K562 (cell line): ENCODE data around the gene PHF1. TPM values are rescaled to one million over a fixed set of nuclear protein-coding genes. Genes with fewer than 3 reads are reported as not detected.

Experiments used
- CCNT2 ChIP-seq: IDR thresholded peaks from 2 replicates; pipeline ENCODE4 v1.6.1; 2011; ENCODE audit warnings: borderline replicate concordance, low read depth, mild to moderate bottlenecking, moderate library complexity, mixed read lengths, low read length; ENCODE audit not compliant: insufficient read length; ENCODE audit errors: extremely low read depth
- CXXC5 ChIP-seq: fragments of 250-450 bp; sonication (Bioruptor Pico); IDR thresholded peaks from 2 replicates; pipeline ENCODE4 v1.8.0; 2022; ENCODE audit warnings: inconsistent platforms, mild to moderate bottlenecking, moderate library complexity
- DPF2 ChIP-seq: fragments of 450-650 bp; IDR thresholded peaks from 2 replicates; pipeline ENCODE4 v1.6.1; 2016
- ID3 ChIP-seq, 2 experiments: fragments of 250-450 bp in 1 of 2; fragments of 450-650 bp in 1 of 2; sonication (Bioruptor Pico) in 1 of 2; IDR thresholded peaks; 2 replicates each; pipeline versions ENCODE4 v1.6.1 to v1.8.0; 2016 to 2021; ENCODE audit warnings: mild to moderate bottlenecking in 2 of 2, moderate library complexity in 2 of 2, missing compliant biosample characterization in 1 of 2, missing genetic modification characterization in 1 of 2
- MAZ ChIP-seq, 2 experiments: fragments of 450-650 bp in 1 of 2; sonication (generic) in 1 of 2; formaldehyde crosslinking; IDR thresholded peaks in 1 of 2; conservative IDR thresholded peaks in 1 of 2; 2 replicates each; pipeline versions ENCODE4 v1.4.0 to v1.5.0; 2020; ENCODE audit warnings: mild to moderate bottlenecking in 1 of 2, missing genetic modification reagents in 1 of 2
- NFRKB ChIP-seq: fragments of 450-650 bp; IDR thresholded peaks from 2 replicates; pipeline ENCODE4 v1.6.1; 2016; ENCODE audit warnings: low read depth
- POLR2B ChIP-seq: fragments of 450-650 bp; IDR thresholded peaks from 2 replicates; pipeline ENCODE4 v1.6.1; 2018; ENCODE audit warnings: low read depth; ENCODE audit not compliant: partially characterized antibody
- RBM15 ChIP-seq: fragments of 200-400 bp; formaldehyde crosslinking; IDR thresholded peaks from 2 replicates; pipeline ENCODE4 v1.6.1; 2018; ENCODE audit warnings: mild to moderate bottlenecking, low read length, moderate library complexity; ENCODE audit not compliant: insufficient read depth
- RCOR1 ChIP-seq, 2 experiments: IDR thresholded peaks; 2 replicates each; pipeline ENCODE4 v1.6.1; 2012; ENCODE audit warnings: low read depth in 2 of 2, low read length in 2 of 2, borderline replicate concordance in 1 of 2, improper control_type of control experiment in 1 of 2
- SIN3B ChIP-seq: fragments of 450-650 bp; IDR thresholded peaks from 2 replicates; pipeline ENCODE4 v1.6.1; 2017; ENCODE audit warnings: low read depth, mild to moderate bottlenecking, moderate library complexity
- ZNF121 ChIP-seq: sonication (generic); formaldehyde crosslinking; conservative IDR thresholded peaks from 2 replicates; pipeline ENCODE4 v1.8.0; 2022; ENCODE audit warnings: missing genetic modification reagents
- ZNF239 ChIP-seq: fragments of 250-450 bp; sonication (Bioruptor Pico); IDR thresholded peaks from 2 replicates; pipeline ENCODE4 v1.4.0; 2020; ENCODE audit warnings: mild to moderate bottlenecking
- ZNF263 ChIP-seq: sonication (generic); formaldehyde crosslinking; IDR thresholded peaks from 2 replicates; pipeline ENCODE4 v1.8.0; 2022; ENCODE audit warnings: mild to moderate bottlenecking, missing genetic modification reagents, borderline replicate concordance
- ZNF395 ChIP-seq: fragments of 200-800 bp; sonication (Bioruptor generic); IDR thresholded peaks from 2 replicates; pipeline ENCODE4 v1.6.1; 2017; ENCODE audit warnings: missing genetic modification characterization, missing compliant biosample characterization
- ZNF512 ChIP-seq: IDR thresholded peaks from 2 replicates; pipeline ENCODE4 v1.6.1; 2016; ENCODE audit warnings: missing genetic modification characterization, missing compliant biosample characterization
- polyA plus RNA-seq, 8 experiments: library from polyadenylated mRNA; depleted of rRNA in 4 of 8; stranded (reverse) in 5 of 8; unstranded in 3 of 8; fragments of >200 nt; fragmentation: Nextera tagmentation in 2 of 8; fragmentation: Illumina TruSeq in 1 of 8; extraction: Ambion mirVana in 2 of 8; extraction: Trizol in 1 of 8; gene quantifications; 2 replicates each; pipeline versions ENCODE4 v1.2.1 to v1.2.3, GENCODE V29; 2011 to 2014; ENCODE audit warnings: inconsistent platforms in 1 of 8, missing spikeins in 1 of 8
- total RNA-seq, 7 experiments: library from RNA; depleted of rRNA in 6 of 7; stranded (reverse); fragments of >200 nt in 6 of 7; fragmentation: Illumina TruSeq in 2 of 7; extraction: Trizol in 2 of 7; gene quantifications; 2 replicates each; pipeline versions ENCODE4 v1.2.1 to v1.2.3, GENCODE V29; 2011 to 2021; ENCODE audit warnings: low replicate concordance in 1 of 7

PHF1 gene
- total and polyA plus RNA-seq, 9 of the 15 experiments (the other 6 are each of a cell fraction or from before 2014, with no cell fraction given), result 3.7 to 64.2 (median 33.7) TPM

GRCh38 chr6:33419580-33420490 is 9.0 kb downstream of the PHF1 start, which contains the start of gene SYNGAP1 (continued):
- TF ChIP-seq ZNF512, result peak; percentile 81
- no peak for TF ChIP-seq RBM15
- no peak for TF ChIP-seq CCNT2
- peak; percentile 84 for TF ChIP-seq ZNF263
- TF ChIP-seq NFRKB, result 0 out of 2 replicates have a peak, but pooled peaks have one; percentile 55
- peak; percentile 33; the same call in 1 of the 2 replicates for TF ChIP-seq CXXC5 (CRISPR knock-in tag)
- peak; percentile 53 to 57; a peak in 3 of 4 replicates for TF ChIP-seq MAZ (CRISPR knock-in tag; conservative IDR thresholded peaks at IDR 0.05 in 1 of 2, IDR thresholded peaks at IDR 0.05 in 1 of 2)
- TF ChIP-seq ZNF121, result no peak
- peak in 1 of 2 experiments; percentile 41; a peak in 1 of 4 replicates for TF ChIP-seq RCOR1 (IDR thresholded peaks at IDR 0.05; ENCODE audit: borderline replicate concordance in 1 of 2, low read depth in 2 of 2, low read length in 2 of 2)
- no peak for TF ChIP-seq ZNF239 (CRISPR knock-in tag)
- TF ChIP-seq ID3 (CRISPR knock-in tag; IDR thresholded peaks at IDR 0.05), result no peak
- no peak for TF ChIP-seq ID3 (tag; IDR thresholded peaks at IDR 0.05)
- peak; percentile 63; the same call in 1 of the 2 replicates for TF ChIP-seq ZNF395 (CRISPR knock-in tag)
- 0 out of 2 replicates have a peak, but pooled peaks have one; percentile 6 for TF ChIP-seq DPF2
- TF ChIP-seq POLR2B, result peak; percentile 18
- TF ChIP-seq SIN3B, result no peak
